ENCODE measurements around the gene PRKCZ. TPM values are rescaled to one million over a fixed set of nuclear protein-coding genes. Genes with fewer than 3 reads are reported as not detected.

PRKCZ gene
- polyA plus RNA-seq, 1 of the 3 experiments (the other 2 are of a cell fraction), result 24.2 TPM

- TF ChIP-seq IRF3 (IDR thresholded peaks at IDR 0.05; ENCODE audit: low read depth, low read length), result no peak
- TF ChIP-seq RFX5 (IDR thresholded peaks at IDR 0.05; ENCODE audit: low read length), result no peak
Measured at GRCh38 chr1:2182376-2182775, 132.2 kb downstream of the PRKCZ start (continued).

- Histone ChIP-seq H3K4me2 (no peak overlapping the region), H3K36me3 (replicated peaks in 1 of 2; ENCODE audit: control insufficient read depth in 1 of 2, insufficient read depth in 2 of 2, low read length in 1 of 2) (peaks cover 0 to 32% of the 10 kb centered on the region in 2 experiments), H3K27me3 (ENCODE audit: insufficient read depth) (no peaks in the 10 kb centered on the region), H3K9me2 (no peaks in the 10 kb centered on the region), H3K79me2 (ENCODE audit: insufficient read depth) (peaks cover 10% of the 10 kb centered on the region; the same call in 1 of the 2 replicates), H3K27ac (ENCODE audit: low read depth in 2 of 2, low read length in 1 of 2) (no peak overlapping the region), H3K4me1 (ENCODE audit: control insufficient read depth in 1 of 2, insufficient read depth in 2 of 2, low read depth in 1 of 2, low read length in 1 of 2) (peaks cover 0 to under 1% of the 10 kb centered on the region in 2 experiments; a peak in 1 of 4 replicates), H3K4me3 (ENCODE audit: low read depth in 2 of 2, low read length in 1 of 2) (no peak overlapping the region), H2AFZ (ENCODE audit: low read depth) (no peak overlapping the region), H4K20me1 (ENCODE audit: insufficient read depth) (no peaks in the 10 kb centered on the region), H3K9me3 (no peaks in the 10 kb centered on the region), H3K9ac (no peak overlapping the region), H3F3A (replicated peaks; ENCODE audit: insufficient read depth) (no peaks in the 10 kb centered on the region)
- TF ChIP-seq EZH2phosphoT487 (IDR thresholded peaks at IDR 0.05; ENCODE audit: borderline replicate concordance, low read depth), result no peak
- no peak for TF ChIP-seq IRF3 (IDR thresholded peaks at IDR 0.05; ENCODE audit: low read depth, low read length)
- no peak for TF ChIP-seq FOSL2 (IDR thresholded peaks at IDR 0.05; ENCODE audit: borderline replicate concordance, low read depth)
- TF ChIP-seq USF2 (IDR thresholded peaks at IDR 0.05; ENCODE audit: borderline replicate concordance, low read depth, low read length), result no peak
- TF ChIP-seq FOXM1 (IDR thresholded peaks at IDR 0.05; ENCODE audit: low read depth), result no peak
- no peak for TF ChIP-seq MXI1 (IDR thresholded peaks at IDR 0.05; ENCODE audit: low read depth, low read length)
- TF ChIP-seq RFX5 (IDR thresholded peaks at IDR 0.05; ENCODE audit: low read length), result no peak
- no peak for TF ChIP-seq RXRA (IDR thresholded peaks at IDR 0.05; ENCODE audit: borderline replicate concordance, low read depth)
- no peak for TF ChIP-seq GATA2 (CRISPR knock-in tag; IDR thresholded peaks at IDR 0.05)
- DNase-seq, result no peak
- CTCF ChIA-PET, result interaction anchor here (4.6 kb wide), 1 partner anchor 10 kb away, joined by 32 read pairs; no protein-coding TSS in a partner anchor
- POLR2A ChIA-PET, result no interaction called here
- WGBS (ENCODE audit: low lambda C conversion rate), result 93% methylated on average over 9 of the region's 15 CpGs
Measured at GRCh38 chr1:2183937-2184334, 133.7 kb downstream of the PRKCZ start.

GRCh38 chr1:2184531-2184930 is 134.3 kb downstream of the PRKCZ start:
- no peak overlapping the region for H3K4me3 ChIP-seq (ENCODE audit: low read depth in 2 of 2, low read length in 1 of 2)
- TF ChIP-seq RXRA (IDR thresholded peaks at IDR 0.05; ENCODE audit: borderline replicate concordance, low read depth) (no peak), REST (IDR thresholded peaks at IDR 0.05; ENCODE audit: low read depth, low read length) (no peak), GATA2 (CRISPR knock-in tag; IDR thresholded peaks at IDR 0.05) (no peak), EZH2phosphoT487 (IDR thresholded peaks at IDR 0.05; ENCODE audit: borderline replicate concordance, low read depth) (no peak), ZBTB33 (IDR thresholded peaks at IDR 0.05; ENCODE audit: borderline replicate concordance, low read depth) (no peak), FOXM1 (IDR thresholded peaks at IDR 0.05; ENCODE audit: low read depth) (no peak), CHD2 (IDR thresholded peaks at IDR 0.05; ENCODE audit: low read length, partially characterized antibody) (no peak), NRF1 (IDR thresholded peaks at IDR 0.05; ENCODE audit: low read depth, low read length) (no peak), TAF1 (IDR thresholded peaks at IDR 0.05; ENCODE audit: borderline replicate concordance, low read depth, low read length) (no peak)
- no peaks in the 10 kb centered on the region for H4K20me1 ChIP-seq (ENCODE audit: insufficient read depth)
- DNase-seq, result no peak
- peaks cover 0 to 32% of the 10 kb centered on the region in 2 experiments for H3K36me3 ChIP-seq (replicated peaks in 1 of 2; ENCODE audit: control insufficient read depth in 1 of 2, insufficient read depth in 2 of 2, low read length in 1 of 2)
- H3K9me2 ChIP-seq, result no peaks in the 10 kb centered on the region
- H3K79me2 ChIP-seq (ENCODE audit: insufficient read depth), result peaks cover 10% of the 10 kb centered on the region; the same call in 1 of the 2 replicates
- H2AFZ ChIP-seq (ENCODE audit: low read depth), result no peak overlapping the region
- CTCF ChIA-PET, result interaction anchor here (4.6 kb wide), 1 partner anchor 10 kb away, joined by 32 read pairs; no protein-coding TSS in a partner anchor
- no peaks in the 10 kb centered on the region for H3K9me3 ChIP-seq
- POLR2A ChIA-PET, result no interaction called here
- H3K9ac ChIP-seq, result no peak overlapping the region
- 96% methylated on average over 11 of the region's 18 CpGs for WGBS (ENCODE audit: low lambda C conversion rate)
- H3K4me2 ChIP-seq, result no peak overlapping the region
- no peaks in the 10 kb centered on the region for H3K27me3 ChIP-seq (ENCODE audit: insufficient read depth)
- H3F3A ChIP-seq (replicated peaks; ENCODE audit: insufficient read depth), result peaks cover 4% of the 10 kb centered on the region
- H3K4me1 ChIP-seq (ENCODE audit: control insufficient read depth in 1 of 2, insufficient read depth in 2 of 2, low read depth in 1 of 2, low read length in 1 of 2), result peaks cover 0 to 4% of the 10 kb centered on the region in 2 experiments; a peak in 1 of 4 replicates
- H3K27ac ChIP-seq (ENCODE audit: low read depth in 2 of 2, low read length in 1 of 2), result no peak overlapping the region

Measured in SK-N-SH (cell line).